HepG2 (cell line): ENCODE data around the gene KIF3A. TPM values are rescaled to one million over a fixed set of nuclear protein-coding genes. Genes with fewer than 3 reads are reported as not detected.
A peak's percentile ranks its signal among the peaks of the same experiment; 100 is the strongest.

ENCODE experiments used
- ATAC-seq: fragments of 200-7000 bp; cut with Tn5 transposase; 3 replicates; pipeline ENCODE4 v1.9.1; 2020; ENCODE audit warnings: mild to moderate bottlenecking, moderate library complexity
- BruUV-seq: library from RNA; stranded (reverse); fragments of 400-500 nt; replicated peaks from 2 replicates; lab custom pipeline; 2021; lab: Mats Ljungman, UMichigan
- CTCF ChIA-PET: fragments of 300-600 bp; formaldehyde crosslinking; extraction: SDS; loops from one replicate; lab custom pipeline; 2021; ENCODE audit warnings: low total read pairs, inconsistent platforms, low intra/inter-chr PET ratio; lab: Yijun Ruan, JAX
- POLR2A ChIA-PET: fragments of 350-600 bp; sonication (Branson Sonifier 250); formaldehyde crosslinking; loops from one replicate; lab custom pipeline; 2020; ENCODE audit warnings: antibody characterized with exemption, inconsistent platforms; lab: Yijun Ruan, JAX
- DNase-seq: peaks from one replicate; pipeline ENCODE4 v3.0.0-alpha.2; 2015; ENCODE audit warnings: low spot score
- FAIRE-seq: peaks from 3 replicates; lab custom pipeline; 2011; peaks lifted over from hg19 to GRCh38; lab: Jason Lieb, UNC
- H2AFZ ChIP-seq: one replicate; pipeline ENCODE4 v1.6.1; 2011; ENCODE audit warnings: low read length, inconsistent platforms
- H3K27ac ChIP-seq: fragments of 300-600 bp; 3 replicates; pipeline ENCODE4 v1.8.0; 2011; ENCODE audit warnings: mixed run types, mild to moderate bottlenecking, mixed read lengths, low read length, inconsistent platforms; ENCODE audit not compliant: insufficient read depth; ENCODE audit errors: extremely low read length
- H3K27me3 ChIP-seq, 2 experiments: fragments of 200-600 bp in 1 of 2; 2 replicates in 1 of 2; 3 replicates in 1 of 2; pipeline versions ENCODE4 v1.6.0 to v1.8.0; 2011; ENCODE audit warnings: low read length in 2 of 2, mild to moderate bottlenecking in 2 of 2, moderate library complexity in 2 of 2, inconsistent platforms in 1 of 2; ENCODE audit not compliant: insufficient read depth in 2 of 2, control insufficient read depth in 1 of 2
- H3K36me3 ChIP-seq, 2 experiments: fragments of 200-600 bp in 1 of 2; replicated peaks in 1 of 2; 2 replicates in 1 of 2; 3 replicates in 1 of 2; pipeline versions ENCODE4 v1.5.1 to v1.8.0; 2011; ENCODE audit warnings: low read length in 2 of 2, inconsistent platforms in 1 of 2; ENCODE audit not compliant: insufficient read depth in 2 of 2, control insufficient read depth in 1 of 2
- H3K4me1 ChIP-seq: 2 replicates; pipeline ENCODE4 v1.5.1; 2012; ENCODE audit warnings: low read length, inconsistent platforms; ENCODE audit not compliant: insufficient read depth
- H3K4me2 ChIP-seq: 2 replicates; pipeline ENCODE4 v1.6.0; 2011; ENCODE audit warnings: low read depth, low read length, inconsistent platforms
- H3K4me3 ChIP-seq, 3 experiments: fragments of 200-600 bp in 1 of 3; sonication (generic), shearing (Covaris generic) in 1 of 3; replicated peaks in 1 of 3; 2 replicates each; pipeline ENCODE4 v1.5.1; 2011 to 2016; ENCODE audit warnings: low read length in 3 of 3, inconsistent platforms in 2 of 3, low read depth in 2 of 3, mild to moderate bottlenecking in 2 of 3, control low read depth in 1 of 3, mixed read lengths in 1 of 3; ENCODE audit not compliant: insufficient read depth in 1 of 3
- H3K79me2 ChIP-seq: one replicate; pipeline ENCODE4 v1.6.1; 2011; ENCODE audit warnings: low read length, inconsistent platforms; ENCODE audit not compliant: insufficient read depth
- H3K9ac ChIP-seq: 2 replicates; pipeline ENCODE4 v1.6.0; 2011; ENCODE audit warnings: mild to moderate bottlenecking, low read depth, low read length, inconsistent platforms; ENCODE audit not compliant: insufficient read depth
- H3K9me3 ChIP-seq: 2 replicates; pipeline ENCODE4 v1.5.1; 2012; ENCODE audit warnings: mild to moderate bottlenecking, low read length
- H4K20me1 ChIP-seq: 2 replicates; pipeline ENCODE4 v1.6.0; 2011; ENCODE audit warnings: inconsistent platforms, mild to moderate bottlenecking, low read length, moderate library complexity; ENCODE audit not compliant: insufficient read depth
- ATF7 ChIP-seq, 2 experiments: fragments of 450-650 bp in 1 of 2; sonication (generic) in 1 of 2; formaldehyde crosslinking in 1 of 2; IDR thresholded peaks; 2 replicates each; pipeline versions ENCODE4 v1.4.0 to v1.6.1; 2016 to 2020; ENCODE audit warnings: antibody characterized with exemption in 1 of 2, mild to moderate bottlenecking in 1 of 2, missing genetic modification reagents in 1 of 2
- CREB1 ChIP-seq, 2 experiments: fragments of 450-650 bp in 1 of 2; IDR thresholded peaks; 2 replicates each; pipeline ENCODE4 v1.6.1; 2016 to 2017; ENCODE audit warnings: control low read depth in 1 of 2, mild to moderate bottlenecking in 1 of 2, missing compliant biosample characterization in 1 of 2, missing genetic modification characterization in 1 of 2
- ZNF510 ChIP-seq: sonication (generic); formaldehyde crosslinking; IDR thresholded peaks from 2 replicates; pipeline ENCODE4 v1.4.0; 2020; ENCODE audit warnings: low read depth, mild to moderate bottlenecking, missing genetic modification reagents
- WGBS: methylation state at CpG from one replicate; pipeline ENCODE4 v1.1.6; 2017; ENCODE audit warnings: low lambda C conversion rate; 5-methylcytosine and 5-hydroxymethylcytosine counted together
- in situ Hi-C: cut with HindIII; loops from 2 replicates; pipeline ENCODE4 v1.10.0; 2017; ENCODE audit warnings: low pct_unique_long_range_greater_than_20kb; ENCODE audit not compliant: extremely low pct_ligation_motif_present
- intact Hi-C: fragments of 100-400 bp; cut with micrococcal nuclease; formaldehyde crosslinking; loops from one replicate; pipeline ENCODE4 v1.10.0; 2022; ENCODE audit not compliant: unreplicated experiment
- polyA plus RNA-seq, 8 experiments: library from polyadenylated mRNA; depleted of rRNA in 3 of 8; stranded (reverse) in 7 of 8; unstranded in 1 of 8; fragments of >200 nt; fragmentation: Illumina TruSeq in 4 of 8; extraction: Trizol in 4 of 8; gene quantifications; 2 replicates each; pipeline versions ENCODE4 v1.2.1 to v1.2.3, GENCODE V29; 2011 to 2016; ENCODE audit warnings: low read depth in 4 of 8, missing spikeins in 1 of 8, mixed read lengths in 1 of 8; ENCODE audit not compliant: insufficient read depth in 1 of 8
- total RNA-seq, 5 experiments: library from RNA; depleted of rRNA; stranded (reverse); fragments of >200 nt; fragmentation: Illumina TruSeq; extraction: Trizol; gene quantifications; 2 replicates each; pipeline ENCODE4 v1.2.3, GENCODE V29; 2016; ENCODE audit warnings: low read depth in 1 of 5
- TF ChIP-seq, protein P1 (sequence below): sonication (generic); formaldehyde crosslinking; IDR thresholded peaks from one replicate; pipeline ENCODE4 v1.5.1; 2020; ENCODE audit warnings: mild to moderate bottlenecking, missing genetic modification reagents; ENCODE audit errors: not compliant biosample characterization

Gene KIF3A
- total and polyA plus RNA-seq, 2 of the 13 experiments (the other 11 are each of a cell fraction or from before 2014, with no cell fraction given) = 2.3 to 8.4 TPM

DNA sequence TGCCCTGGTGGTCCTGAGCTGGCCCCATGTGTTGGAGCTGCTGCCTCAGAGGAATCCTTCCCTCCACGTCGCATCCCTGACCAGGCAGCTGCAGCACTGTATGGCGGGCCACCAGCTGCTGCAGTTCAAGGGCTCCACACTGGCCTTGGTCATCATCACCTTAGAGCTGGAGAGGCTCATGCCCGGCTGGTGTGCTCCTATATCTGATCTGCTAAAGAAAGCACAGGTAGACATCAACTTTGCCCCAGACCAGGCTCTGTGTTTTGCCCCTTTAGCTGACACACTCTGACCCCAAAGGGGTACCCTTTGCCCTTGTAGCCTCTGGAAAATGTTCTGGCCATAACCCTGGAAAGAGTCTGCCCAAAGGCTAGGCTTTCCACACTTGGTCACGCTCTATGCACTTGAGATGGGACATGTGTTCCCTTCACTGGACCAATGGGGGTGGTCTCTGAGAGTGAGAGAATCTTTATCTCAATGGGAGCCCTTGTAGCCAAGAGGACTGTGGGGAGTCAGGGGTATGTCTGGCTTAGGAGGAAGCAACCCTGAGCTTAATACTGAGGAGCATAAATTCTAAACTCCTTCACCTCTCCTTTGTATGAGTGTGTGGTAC, 14.7 kb upstream of the KIF3A start (continued):
- TF ChIP-seq, protein P1, sequence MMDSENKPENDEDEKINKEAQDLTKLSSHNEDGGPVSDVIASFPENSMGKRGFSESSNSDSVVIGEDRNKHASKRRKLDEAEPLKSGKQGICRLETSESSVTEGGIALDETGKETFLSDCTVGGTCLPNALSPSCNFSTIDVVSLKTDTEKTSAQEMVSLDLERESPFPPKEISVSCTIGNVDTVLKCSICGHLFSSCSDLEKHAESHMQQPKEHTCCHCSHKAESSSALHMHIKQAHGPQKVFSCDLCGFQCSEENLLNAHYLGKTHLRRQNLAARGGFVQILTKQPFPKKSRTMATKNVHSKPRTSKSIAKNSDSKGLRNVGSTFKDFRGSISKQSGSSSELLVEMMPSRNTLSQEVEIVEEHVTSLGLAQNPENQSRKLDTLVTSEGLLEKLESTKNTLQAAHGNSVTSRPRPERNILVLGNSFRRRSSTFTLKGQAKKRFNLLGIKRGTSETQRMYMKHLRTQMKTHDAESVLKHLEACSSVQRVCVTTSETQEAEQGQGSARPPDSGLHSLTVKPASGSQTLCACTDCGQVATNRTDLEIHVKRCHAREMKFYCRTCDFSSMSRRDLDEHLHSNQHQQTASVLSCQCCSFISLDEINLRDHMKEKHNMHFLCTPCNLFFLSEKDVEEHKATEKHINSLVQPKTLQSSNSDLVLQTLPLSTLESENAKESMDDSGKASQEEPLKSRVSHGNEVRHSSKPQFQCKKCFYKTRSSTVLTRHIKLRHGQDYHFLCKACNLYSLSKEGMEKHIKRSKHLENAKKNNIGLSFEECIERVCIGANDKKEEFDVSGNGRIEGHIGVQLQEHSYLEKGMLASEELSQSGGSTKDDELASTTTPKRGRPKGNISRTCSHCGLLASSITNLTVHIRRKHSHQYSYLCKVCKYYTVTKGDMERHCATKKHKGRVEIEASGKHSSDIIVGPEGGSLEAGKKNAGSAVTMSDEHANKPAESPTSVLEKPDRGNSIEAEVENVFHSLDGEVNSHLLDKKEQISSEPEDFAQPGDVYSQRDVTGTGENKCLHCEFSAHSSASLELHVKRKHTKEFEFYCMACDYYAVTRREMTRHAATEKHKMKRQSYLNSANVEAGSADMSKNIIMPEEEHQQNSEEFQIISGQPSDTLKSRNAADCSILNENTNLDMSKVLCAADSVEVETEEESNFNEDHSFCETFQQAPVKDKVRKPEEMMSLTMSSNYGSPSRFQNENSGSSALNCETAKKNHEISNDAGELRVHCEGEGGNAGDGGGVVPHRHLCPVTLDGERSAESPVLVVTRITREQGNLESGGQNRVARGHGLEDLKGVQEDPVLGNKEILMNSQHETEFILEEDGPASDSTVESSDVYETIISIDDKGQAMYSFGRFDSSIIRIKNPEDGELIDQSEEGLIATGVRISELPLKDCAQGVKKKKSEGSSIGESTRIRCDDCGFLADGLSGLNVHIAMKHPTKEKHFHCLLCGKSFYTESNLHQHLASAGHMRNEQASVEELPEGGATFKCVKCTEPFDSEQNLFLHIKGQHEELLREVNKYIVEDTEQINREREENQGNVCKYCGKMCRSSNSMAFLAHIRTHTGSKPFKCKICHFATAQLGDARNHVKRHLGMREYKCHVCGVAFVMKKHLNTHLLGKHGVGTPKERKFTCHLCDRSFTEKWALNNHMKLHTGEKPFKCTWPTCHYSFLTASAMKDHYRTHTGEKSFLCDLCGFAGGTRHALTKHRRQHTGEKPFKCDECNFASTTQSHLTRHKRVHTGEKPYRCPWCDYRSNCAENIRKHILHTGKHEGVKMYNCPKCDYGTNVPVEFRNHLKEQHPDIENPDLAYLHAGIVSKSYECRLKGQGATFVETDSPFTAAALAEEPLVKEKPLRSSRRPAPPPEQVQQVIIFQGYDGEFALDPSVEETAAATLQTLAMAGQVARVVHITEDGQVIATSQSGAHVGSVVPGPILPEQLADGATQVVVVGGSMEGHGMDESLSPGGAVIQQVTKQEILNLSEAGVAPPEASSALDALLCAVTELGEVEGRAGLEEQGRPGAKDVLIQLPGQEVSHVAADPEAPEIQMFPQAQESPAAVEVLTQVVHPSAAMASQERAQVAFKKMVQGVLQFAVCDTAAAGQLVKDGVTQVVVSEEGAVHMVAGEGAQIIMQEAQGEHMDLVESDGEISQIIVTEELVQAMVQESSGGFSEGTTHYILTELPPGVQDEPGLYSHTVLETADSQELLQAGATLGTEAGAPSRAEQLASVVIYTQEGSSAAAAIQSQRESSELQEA = no peak

DNA sequence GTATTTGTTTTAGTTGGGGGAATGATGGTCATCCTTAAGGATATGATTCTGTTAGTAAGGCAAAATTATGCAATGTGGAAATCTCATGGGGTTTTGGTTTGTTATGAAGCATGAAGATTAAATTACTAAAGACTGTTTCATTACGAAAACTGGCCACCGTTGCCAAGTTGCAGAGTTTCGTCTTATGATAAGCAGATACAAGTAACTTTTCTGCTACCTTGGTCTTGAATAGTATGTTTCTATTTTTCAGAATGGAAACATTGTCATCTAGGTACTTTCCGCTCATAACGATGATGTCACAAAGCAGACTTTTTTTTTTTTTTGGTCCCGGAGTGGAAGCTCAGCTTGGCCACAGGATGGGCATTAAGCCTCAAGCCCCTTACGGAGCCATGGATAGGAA, 14.1 kb upstream of the KIF3A start:
- in situ Hi-C loops = no loop called here
- no peak for FAIRE-seq

More for the DNA sequence above, 14.1 kb upstream of the KIF3A start:
- BruUV-seq = no TSS peak
- Histone ChIP-seq H2AFZ (no peak overlapping the region), H3K4me3 (no peak overlapping the region), H3K9me3 (no peaks in the 10 kb centered on the region), H3K36me3 (no peaks in the 10 kb centered on the region), H3K79me2 (no peaks in the 10 kb centered on the region), H3K27ac (no peak overlapping the region), H3K27me3 (no peaks in the 10 kb centered on the region), H4K20me1 (no peaks in the 10 kb centered on the region), H3K9ac (no peak overlapping the region), H3K4me1 (no peaks in the 10 kb centered on the region; the same call in 1 of the 2 replicates), H3K4me2 (no peak overlapping the region)
- CTCF ChIA-PET = no interaction called here
- no peak for ATAC-seq
- 92% methylated on average over 7 of the region's 7 CpGs for WGBS
- TF ChIP-seq ZNF510 (CRISPR knock-in tag) (no peak), CREB1 (IDR thresholded peaks at IDR 0.05) (peak; percentile 30; the same call in 1 of the 2 replicates), CREB1 (CRISPR knock-in tag; IDR thresholded peaks at IDR 0.05) (no peak), ATF7 (IDR thresholded peaks at IDR 0.05) (peak; percentile 49), ATF7 (CRISPR knock-in tag; IDR thresholded peaks at IDR 0.05) (no peak)
- no peak for DNase-seq
- POLR2A ChIA-PET = interaction anchor here (1.8 kb wide), 1 partner anchor 56 kb away, joined by 3 read pairs; no protein-coding TSS in a partner anchor
- intact Hi-C loops = no loop called here
